Endodermal cell (in vitro differentiated cells): ENCODE measurements around the gene TAF3. TPM values are rescaled to one million over a fixed set of nuclear protein-coding genes. Genes with fewer than 3 reads are reported as not detected.
"Not testable (repeated sequence)": the region's sequence is repeated elsewhere in the genome, so short reads cannot be mapped to it uniquely, and the experiment has no call there.

Experiments
- DNase-seq: peaks from one replicate; pipeline ENCODE4 v3.0.0-alpha.2; 2017
- H3K27ac ChIP-seq: 2 replicates; pipeline ENCODE4 v1.5.1; 2013; ENCODE audit warnings: mild to moderate bottlenecking, low read depth, low read length, moderate library complexity
- H3K27me3 ChIP-seq: 2 replicates; pipeline ENCODE4 v1.6.1; 2013; ENCODE audit warnings: mild to moderate bottlenecking, low read length, moderate library complexity; ENCODE audit not compliant: insufficient read depth, control insufficient read depth, poor library complexity, severe bottlenecking
- H3K36me3 ChIP-seq: 2 replicates; pipeline ENCODE4 v1.7.0; 2013; ENCODE audit warnings: mild to moderate bottlenecking, low read length, moderate library complexity; ENCODE audit not compliant: control insufficient read depth, insufficient read depth
- H3K4me1 ChIP-seq: one replicate; pipeline ENCODE4 v1.7.0; 2013; ENCODE audit warnings: low read length; ENCODE audit not compliant: control insufficient read depth, insufficient read depth
- H3K4me3 ChIP-seq: 2 replicates; pipeline ENCODE4 v1.5.1; 2013; ENCODE audit warnings: mild to moderate bottlenecking, low read length, moderate library complexity
- H3K9ac ChIP-seq: 2 replicates; pipeline ENCODE4 v1.6.1; 2013; ENCODE audit warnings: mild to moderate bottlenecking, low read length, moderate library complexity; ENCODE audit not compliant: poor library complexity, severe bottlenecking; ENCODE audit errors: extremely low read depth
- H3K9me3 ChIP-seq: 2 replicates; pipeline ENCODE4 v1.6.1; 2013; ENCODE audit warnings: mild to moderate bottlenecking, low read length, moderate library complexity; ENCODE audit not compliant: control insufficient read depth
- H3K27ac Mint-ChIP-seq: 2 replicates; pipeline ENCODE4 v1.8.0; 2020; ENCODE audit warnings: mixed read lengths
- H3K27me3 Mint-ChIP-seq: 2 replicates; pipeline ENCODE4 v1.8.0; 2021; ENCODE audit warnings: mild to moderate bottlenecking, mixed read lengths; ENCODE audit not compliant: insufficient read depth
- H3K36me3 Mint-ChIP-seq: 2 replicates; pipeline ENCODE4 v1.8.0; 2020; ENCODE audit warnings: low read depth, mixed read lengths
- H3K4me1 Mint-ChIP-seq: 2 replicates; pipeline ENCODE4 v1.8.0; 2020; ENCODE audit warnings: mixed read lengths
- H3K4me3 Mint-ChIP-seq: 2 replicates; pipeline ENCODE4 v1.8.0; 2020; ENCODE audit warnings: mild to moderate bottlenecking, moderate library complexity, mixed read lengths
- H3K9me3 Mint-ChIP-seq: 2 replicates; pipeline ENCODE4 v1.8.0; 2020; ENCODE audit warnings: mild to moderate bottlenecking, mixed read lengths
- CTCF ChIP-seq: fragments of 200-600 bp; sonication (generic); conservative IDR thresholded peaks from 2 replicates; pipeline ENCODE4 v1.5.0; 2021; ENCODE audit warnings: antibody characterized with exemption, mild to moderate bottlenecking
- WGBS, 2 experiments: methylation state at CpG; one replicate each; pipeline versions ENCODE4 v1.1.5 to v1.1.7; 2013; ENCODE audit warnings: missing lambda C conversion rate in 2 of 2, mixed read lengths in 1 of 2; ENCODE audit not compliant: insufficient coverage in 1 of 2, insufficient read length in 1 of 2; 5-methylcytosine and 5-hydroxymethylcytosine counted together
- total RNA-seq, 2 donors: library from RNA; stranded (reverse); fragmentation: NEBNext Ultra II Directional in 1 of 2; extraction: Animal tissue kit (Norgen Biotek cat#: 25700) in 1 of 2; gene quantifications; 2 replicates in 1 of 2; 3 replicates in 1 of 2; pipeline ENCODE4 v1.2.1, GENCODE V29; 2021

Gene TAF3
- total RNA-seq, 2 donors from 2014 or later = 9.9 to 10.0 TPM

- Mint-ChIP-seq H3K36me3 (peaks cover 13% of the 10 kb centered on the region), H3K27me3 (peaks cover 1% of the 10 kb centered on the region), H3K4me1 (peaks cover 17% of the 10 kb centered on the region), H3K27ac (no peak overlapping the region), H3K9me3 (no peaks in the 10 kb centered on the region), H3K4me3 (no peak overlapping the region)
- H3K9me3 ChIP-seq = no peaks in the 10 kb centered on the region
- WGBS, 2 experiments = 92 to 96% methylated on average over 7 of the region's 7 CpGs
- H3K9ac ChIP-seq = no peak overlapping the region
- H3K4me3 ChIP-seq = no peak overlapping the region
- H3K36me3 ChIP-seq = peaks cover 30% of the 10 kb centered on the region
- no peak overlapping the region for H3K27ac ChIP-seq
- DNase-seq = no peak
- H3K4me1 ChIP-seq = no peaks in the 10 kb centered on the region
- no peak for TF ChIP-seq CTCF
- no peaks in the 10 kb centered on the region for H3K27me3 ChIP-seq
Measured at GRCh38 chr10:7810443-7810842, 7.9 kb upstream of the TAF3 start.

GRCh38 chr10:7811000-7811399, 7.3 kb upstream of the TAF3 start:
- Histone ChIP-seq H3K9me3 (no peaks in the 10 kb centered on the region), H3K4me3 (no peak overlapping the region), H3K27me3 (no peaks in the 10 kb centered on the region), H3K4me1 (no peaks in the 10 kb centered on the region), H3K27ac (no peak overlapping the region), H3K9ac (no peak overlapping the region), H3K36me3 (peaks cover 27% of the 10 kb centered on the region)
- Mint-ChIP-seq H3K36me3 (peaks cover 13% of the 10 kb centered on the region), H3K27ac (no peak overlapping the region), H3K4me3 (no peak overlapping the region), H3K9me3 (no peaks in the 10 kb centered on the region), H3K27me3 (peaks cover 1% of the 10 kb centered on the region), H3K4me1 (peaks cover 22% of the 10 kb centered on the region)
- 90 to 99% methylated on average over 4 to 5 of the region's 5 CpGs for WGBS, 2 experiments
- DNase-seq = no peak
- no peak for TF ChIP-seq CTCF

- not testable (repeated sequence) for H3K9me3 Mint-ChIP-seq
Measured at GRCh38 chr10:7811743-7812142, 6.6 kb upstream of the TAF3 start.

GRCh38 chr10:7813481-7813880, 4.8 kb upstream of the TAF3 start:
- Mint-ChIP-seq H3K4me1 (peaks cover 27% of the 10 kb centered on the region), H3K27me3 (peaks cover 1% of the 10 kb centered on the region), H3K36me3 (no peaks in the 10 kb centered on the region), H3K9me3 (no peaks in the 10 kb centered on the region), H3K4me3 (no peak overlapping the region), H3K27ac (no peak overlapping the region)
- Histone ChIP-seq H3K9me3 (no peaks in the 10 kb centered on the region), H3K9ac (no peak overlapping the region), H3K4me3 (no peak overlapping the region), H3K4me1 (no peaks in the 10 kb centered on the region), H3K27ac (no peak overlapping the region), H3K27me3 (no peaks in the 10 kb centered on the region), H3K36me3 (peaks cover 8% of the 10 kb centered on the region)
- no peak for DNase-seq
- TF ChIP-seq CTCF = peak; percentile 50
- WGBS, 2 experiments = 63 to 67% methylated on average over 3 of the region's 3 CpGs

More at GRCh38 chr10:7811743-7812142, 6.6 kb upstream of the TAF3 start:
- Mint-ChIP-seq H3K4me1 (peaks cover 25% of the 10 kb centered on the region), H3K36me3 (peaks cover 11% of the 10 kb centered on the region)
- not testable (repeated sequence) for H3K9ac ChIP-seq, H3K27me3 Mint-ChIP-seq, H3K4me1 ChIP-seq, H3K27me3 ChIP-seq, H3K27ac ChIP-seq, DNase-seq, H3K27ac Mint-ChIP-seq, H3K4me3 Mint-ChIP-seq, H3K9me3 ChIP-seq, H3K4me3 ChIP-seq
- peaks cover 24% of the 10 kb centered on the region for H3K36me3 ChIP-seq
- WGBS, 2 experiments = 87 to 93% methylated on average over 7 of the region's 7 CpGs
